ENCODE measurements around the gene FPGS. TPM values are rescaled to one million over a fixed set of nuclear protein-coding genes. Genes with fewer than 3 reads are reported as not detected.

FPGS gene
- total and polyA plus RNA-seq, 8 donors, result 29.1 to 235 (median 70.4) TPM

DNA sequence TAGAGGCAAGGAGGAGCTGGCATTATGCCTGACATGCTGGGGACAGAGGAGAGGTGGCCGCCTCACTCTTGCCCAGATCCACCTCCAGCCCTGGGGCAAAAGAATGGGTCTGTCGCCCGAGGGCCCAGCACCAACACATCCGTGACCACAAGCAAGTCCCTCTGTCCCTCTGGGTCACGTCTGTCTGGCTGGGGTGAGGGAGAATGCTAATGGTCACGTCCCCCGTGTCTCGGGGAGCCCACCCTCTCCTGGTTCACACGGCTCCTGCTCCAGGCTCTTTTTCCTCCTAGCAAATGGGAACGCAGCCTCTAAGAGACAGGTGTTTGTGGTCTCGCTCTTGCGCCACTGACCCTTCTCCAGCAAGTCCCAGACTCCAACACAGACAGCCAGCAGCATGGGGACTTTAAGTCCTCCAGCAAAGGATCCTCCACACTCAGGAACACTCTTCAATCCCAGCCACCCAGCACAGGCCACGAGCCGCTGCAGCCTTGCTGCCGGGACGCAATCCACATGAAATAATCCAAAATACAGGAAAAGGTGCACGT is 47.7 kb downstream of the FPGS start:
- H3K27ac ChIP-seq, result peak overlapping the region in 3 of 5 donors; percentile 10 to 37 (median 27)
- H3K27me3 ChIP-seq, result no peaks in the 10 kb centered on the region
- no peaks in the 10 kb centered on the region for H3K36me3 ChIP-seq
- intact Hi-C loops (cut with DNase I; ENCODE audit: low total_unique reads), result no loop called here
- H3K9me3 ChIP-seq, result peaks cover 0 to 14% (median 10%) of the 10 kb centered on the region in 4 donors
- TF ChIP-seq POLR2AphosphoS5 (IDR thresholded peaks at IDR 0.05) (no peak), POLR2A (IDR thresholded peaks at IDR 0.05) (no peak), EP300 (IDR thresholded peaks at IDR 0.05) (no peak)
- TF ChIP-seq, protein P1, sequence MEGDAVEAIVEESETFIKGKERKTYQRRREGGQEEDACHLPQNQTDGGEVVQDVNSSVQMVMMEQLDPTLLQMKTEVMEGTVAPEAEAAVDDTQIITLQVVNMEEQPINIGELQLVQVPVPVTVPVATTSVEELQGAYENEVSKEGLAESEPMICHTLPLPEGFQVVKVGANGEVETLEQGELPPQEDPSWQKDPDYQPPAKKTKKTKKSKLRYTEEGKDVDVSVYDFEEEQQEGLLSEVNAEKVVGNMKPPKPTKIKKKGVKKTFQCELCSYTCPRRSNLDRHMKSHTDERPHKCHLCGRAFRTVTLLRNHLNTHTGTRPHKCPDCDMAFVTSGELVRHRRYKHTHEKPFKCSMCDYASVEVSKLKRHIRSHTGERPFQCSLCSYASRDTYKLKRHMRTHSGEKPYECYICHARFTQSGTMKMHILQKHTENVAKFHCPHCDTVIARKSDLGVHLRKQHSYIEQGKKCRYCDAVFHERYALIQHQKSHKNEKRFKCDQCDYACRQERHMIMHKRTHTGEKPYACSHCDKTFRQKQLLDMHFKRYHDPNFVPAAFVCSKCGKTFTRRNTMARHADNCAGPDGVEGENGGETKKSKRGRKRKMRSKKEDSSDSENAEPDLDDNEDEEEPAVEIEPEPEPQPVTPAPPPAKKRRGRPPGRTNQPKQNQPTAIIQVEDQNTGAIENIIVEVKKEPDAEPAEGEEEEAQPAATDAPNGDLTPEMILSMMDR (IDR thresholded peaks at IDR 0.05), result no peak
- 81 to 93% (median 86%) methylated on average over 17 of the region's 17 CpGs for WGBS, 5 donors
- no peak for DNase-seq
- peaks cover 0 to 45% (median 15%) of the 10 kb centered on the region in 4 donors for H3K4me1 ChIP-seq
- peak overlapping the region in 3 of 4 donors; percentile 52 to 61 (median 57) for H3K4me3 ChIP-seq

DNA sequence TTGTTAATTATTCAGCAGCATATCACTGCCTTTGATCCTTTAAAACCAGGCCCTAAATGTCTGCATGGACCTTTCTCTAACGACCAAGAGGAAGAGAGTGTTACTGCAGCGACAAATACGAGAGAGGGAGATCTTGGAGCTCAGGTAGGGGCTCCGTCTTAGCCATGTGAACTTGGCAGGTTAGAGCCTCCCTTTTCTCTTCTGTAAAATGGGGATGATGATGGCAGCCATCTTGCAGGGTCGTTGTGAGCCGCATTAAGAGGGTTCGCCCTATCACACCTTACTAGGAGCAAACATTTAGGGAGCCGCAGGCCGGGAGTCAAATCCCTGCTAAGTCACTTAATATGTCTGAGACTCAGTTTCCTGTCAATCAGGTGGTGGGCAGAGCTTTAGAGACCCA is 50.1 kb downstream of the FPGS start:
- no peak for DNase-seq
- 69 to 85% (median 84%) methylated on average over 9 of the region's 9 CpGs for WGBS, 5 donors
- H3K4me1 ChIP-seq, result peaks cover under 1 to 35% (median 11%) of the 10 kb centered on the region in 4 donors
- no peaks in the 10 kb centered on the region for H3K27me3 ChIP-seq
- H3K9me3 ChIP-seq, result peaks cover 0 to 14% (median 10%) of the 10 kb centered on the region in 4 donors
- intact Hi-C loops (cut with DNase I; ENCODE audit: low total_unique reads), result no loop called here
- no peaks in the 10 kb centered on the region for H3K36me3 ChIP-seq
- H3K27ac ChIP-seq, result peak overlapping the region in 4 of 5 donors; percentile 83 to 90 (median 84)
- TF ChIP-seq EP300 (IDR thresholded peaks at IDR 0.05), result no peak
- no peak for TF ChIP-seq POLR2A (IDR thresholded peaks at IDR 0.05)
- H3K4me3 ChIP-seq, result peak overlapping the region; percentile 52 to 61 (median 54)

DNA sequence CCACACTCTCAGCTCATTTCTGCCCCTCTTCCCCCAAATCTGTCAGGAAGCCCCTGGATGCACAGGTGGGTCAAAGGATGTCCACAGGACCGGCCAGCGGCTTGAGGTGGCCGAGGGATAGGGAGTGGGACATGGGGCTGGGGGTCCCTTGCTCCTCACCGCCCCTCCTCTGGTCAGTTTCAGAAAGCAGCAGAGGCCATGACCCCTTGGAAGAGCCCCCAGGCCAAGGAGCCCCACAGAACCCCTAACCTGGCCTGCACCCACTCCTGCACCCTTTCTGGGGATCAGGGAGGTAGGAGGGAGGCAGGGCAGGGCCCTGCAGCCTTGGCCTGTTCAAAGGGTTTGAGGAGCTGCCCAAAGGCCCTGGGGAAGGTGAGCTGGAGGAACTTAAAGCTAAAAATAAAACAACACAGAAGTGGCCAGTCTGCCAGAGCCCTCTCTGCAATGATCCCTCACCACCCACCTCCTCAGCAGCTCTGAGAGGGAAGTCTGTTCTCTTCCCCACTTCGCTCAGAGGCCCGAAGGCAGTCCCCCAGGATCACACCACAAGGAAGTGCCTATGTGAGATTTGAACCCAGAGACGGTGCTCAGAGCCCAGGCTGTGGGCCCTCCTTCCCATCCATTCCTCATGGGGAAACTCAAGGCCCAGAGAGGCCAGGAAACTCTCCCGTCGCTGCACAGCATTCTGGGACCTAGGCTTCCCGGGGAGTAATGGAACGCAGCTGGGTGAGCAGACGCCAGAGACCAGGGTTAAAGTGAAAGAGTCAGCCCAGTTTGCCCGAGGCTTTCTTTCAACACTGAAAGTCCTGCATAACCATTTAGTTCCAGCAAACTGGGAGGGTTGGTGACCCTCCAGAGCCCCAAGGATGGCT is 50.9 kb downstream of the FPGS start:
- peak overlapping the region; percentile 75 to 90 (median 84) for H3K27ac ChIP-seq
- no peak for DNase-seq
- 50 to 70% (median 59%) methylated on average over 9 to 13 of the region's 13 CpGs for WGBS, 5 donors
- TF ChIP-seq EP300 (IDR thresholded peaks at IDR 0.05) (no peak), POLR2AphosphoS5 (IDR thresholded peaks at IDR 0.05) (no peak), POLR2A (IDR thresholded peaks at IDR 0.05) (no peak)
- TF ChIP-seq, protein P1 (IDR thresholded peaks at IDR 0.05), result no peak
- no peaks in the 10 kb centered on the region for H3K36me3 ChIP-seq
- H3K27me3 ChIP-seq, result no peaks in the 10 kb centered on the region
- intact Hi-C loops (cut with DNase I; ENCODE audit: low total_unique reads), result no loop called here
- H3K4me1 ChIP-seq, result peaks cover 8 to 43% (median 18%) of the 10 kb centered on the region in 4 donors
- peak overlapping the region; percentile 52 to 61 (median 54) for H3K4me3 ChIP-seq
- peaks cover 0 to 12% (median 9%) of the 10 kb centered on the region in 4 donors for H3K9me3 ChIP-seq

DNA sequence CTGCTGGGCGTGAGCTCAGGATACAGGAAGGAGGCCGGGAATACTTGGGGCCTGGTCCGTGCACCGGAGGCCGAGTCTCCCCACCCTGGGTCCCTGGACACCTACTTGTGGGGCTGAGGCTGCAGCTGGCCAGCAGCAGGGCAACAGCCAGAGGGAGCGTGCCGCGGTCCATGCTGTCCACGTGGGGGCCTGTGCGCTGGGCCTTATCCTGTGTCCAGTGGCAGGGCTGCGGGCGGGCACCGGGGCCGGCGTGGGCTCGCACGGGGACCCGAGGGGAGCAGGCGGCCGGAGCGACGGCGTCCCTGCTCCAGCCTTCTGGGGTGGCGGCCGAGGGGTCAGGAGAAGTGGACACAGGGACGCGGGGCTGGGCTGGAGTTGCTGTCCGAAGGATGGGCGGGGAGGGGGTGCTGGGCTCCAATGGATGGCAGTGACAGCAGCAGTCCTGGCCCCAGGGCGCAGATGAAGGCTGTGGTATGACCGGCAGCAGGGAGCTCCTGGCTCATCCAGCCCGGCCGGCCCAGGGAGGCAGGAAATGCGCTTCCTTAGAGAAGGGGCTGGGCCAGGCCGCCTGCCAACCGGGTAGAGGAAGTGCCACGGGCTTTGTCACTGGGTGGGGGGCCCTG is 51.6 kb downstream of the FPGS start, which contains the start of gene ENG:
ENG (minus strand) TSS at position 475 of the 623 bp plus-strand sequence; CDS start at position 172, 303 bp downstream.
- TF ChIP-seq, protein P1 (IDR thresholded peaks at IDR 0.05), result no peak
- TF ChIP-seq POLR2AphosphoS5 (IDR thresholded peaks at IDR 0.05), result peak in 2 of 3 donors; percentile 44
- Histone ChIP-seq H3K36me3 (no peaks in the 10 kb centered on the region), H3K4me3 (peak within 1 kb of the TSS; percentile 52 to 61 (median 54)), H3K9me3 (peaks cover 0 to 4% (median 4%) of the 10 kb centered on the region in 4 donors), H3K27ac (peak within 1 kb of the TSS; percentile 75 to 90 (median 84)), H3K4me1 (peaks cover 14 to 50% (median 24%) of the 10 kb centered on the region in 4 donors), H3K27me3 (no peaks in the 10 kb centered on the region)
- intact Hi-C loops (cut with DNase I; ENCODE audit: low total_unique reads), result no loop called here
- DNase-seq, result peak; percentile 54 to 84
- 12 to 46% (median 28%) methylated on average over 9 to 37 of the region's 37 CpGs for WGBS, 5 donors

Measured in stomach (tissue), 9 donors.